Ramos (cell line): ENCODE measurements around the gene FBRSL1.

ENCODE experiments used
- in situ Hi-C: fragments of 300-500 bp; cut with MboI; formaldehyde crosslinking; loops from one replicate; pipeline ENCODE4 v1.14.3; 2022; ENCODE audit warnings: low sequenced_read_pairs; ENCODE audit not compliant: unreplicated experiment

Gene FBRSL1

GRCh38 chr12:132549059-132549458 lies 59.1 kb downstream of the FBRSL1 start:
- in situ Hi-C loops = no loop called here

DNA sequence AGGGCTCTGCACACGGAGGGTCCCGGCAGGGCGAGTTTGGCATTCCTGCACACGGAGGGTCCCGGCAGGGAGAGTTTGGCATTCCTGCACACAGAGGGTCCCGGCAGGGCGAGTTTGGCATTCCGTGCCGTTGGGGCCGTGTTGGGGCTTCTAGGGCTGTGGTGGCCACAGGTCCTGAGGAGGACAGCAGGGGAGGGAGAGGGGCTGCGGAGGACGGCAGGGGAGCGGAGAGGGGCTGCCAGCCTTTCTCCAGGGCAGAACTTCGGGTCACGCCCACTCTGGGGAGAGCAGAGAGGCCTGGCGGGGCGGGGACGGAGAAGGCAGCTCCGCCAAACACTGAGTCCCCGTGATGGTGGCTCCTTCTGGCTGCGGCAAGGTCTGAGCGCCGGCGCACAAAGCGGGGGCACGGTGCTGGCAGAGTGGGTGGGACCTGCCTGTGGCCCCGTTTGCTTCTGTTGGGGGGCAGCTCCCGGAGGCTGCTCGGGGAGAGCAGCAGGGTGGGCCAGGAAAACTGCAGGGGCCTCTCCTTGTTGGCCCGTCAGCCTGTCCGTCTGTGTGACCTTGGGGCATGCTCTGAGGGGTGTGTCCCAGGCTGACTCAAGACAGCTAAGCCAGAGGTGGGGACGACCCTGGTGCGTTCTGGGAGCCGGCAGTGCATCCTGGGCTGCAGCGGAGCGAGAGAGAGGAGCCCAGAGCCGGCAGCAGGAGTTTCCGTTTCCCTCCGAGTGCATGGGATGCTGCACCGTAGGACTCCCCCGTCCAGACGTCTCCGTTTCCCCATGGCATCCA lies 60.3 kb downstream of the FBRSL1 start:
- in situ Hi-C loops = loop anchor here (10.0 kb wide), 1 partner anchor 115 kb away; no protein-coding TSS in a partner anchor

GRCh38 chr12:132550830-132551640 lies 61.1 kb downstream of the FBRSL1 start:
- in situ Hi-C loops = loop anchor here (10.0 kb wide), 1 partner anchor 116 kb away; no protein-coding TSS in a partner anchor

GRCh38 chr12:132551641-132552031 lies 61.7 kb downstream of the FBRSL1 start:
- in situ Hi-C loops = loop anchor here (10.0 kb wide), 1 partner anchor 117 kb away; no protein-coding TSS in a partner anchor

DNA sequence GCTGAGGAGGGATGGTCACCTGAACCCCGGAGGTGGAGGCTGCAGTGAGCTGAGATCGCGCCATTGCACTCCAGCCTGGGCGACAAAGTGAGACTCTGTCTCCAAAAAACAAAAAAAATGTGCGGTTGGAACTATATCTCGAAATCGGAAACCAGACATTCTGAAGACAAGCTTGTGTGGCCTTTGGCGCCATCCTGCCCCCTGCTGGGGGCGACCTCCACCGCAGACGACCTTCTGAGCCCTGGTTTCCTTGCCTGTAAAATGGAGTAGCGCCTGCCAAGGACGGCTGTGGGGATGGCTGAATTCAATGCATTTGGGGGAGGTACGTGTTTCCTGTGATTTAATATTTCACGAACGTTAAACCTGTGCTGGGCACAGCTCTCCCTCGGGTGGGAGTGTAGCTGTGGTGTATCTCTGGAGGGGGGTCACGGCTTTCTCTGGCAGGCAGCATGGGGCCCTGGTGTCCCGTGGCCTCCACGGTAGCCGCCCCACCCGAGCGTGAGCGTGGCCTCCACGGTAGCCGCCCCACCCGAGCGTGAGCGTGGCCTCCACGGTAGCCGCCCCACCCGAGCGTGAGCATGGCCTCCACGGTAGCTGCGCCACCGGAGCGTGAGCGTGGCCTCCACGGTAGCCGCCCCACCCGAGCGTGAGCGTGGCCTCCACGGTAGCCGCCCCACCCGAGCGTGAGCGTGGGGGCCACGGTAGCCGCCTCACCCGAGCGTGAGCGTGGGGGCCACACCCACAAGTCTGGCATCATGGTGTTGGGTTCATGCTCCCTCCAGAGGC lies 65.1 kb downstream of the FBRSL1 start:
- in situ Hi-C loops = loop anchor here (10.0 kb wide), 1 partner anchor 120 kb away; no protein-coding TSS in a partner anchor

DNA sequence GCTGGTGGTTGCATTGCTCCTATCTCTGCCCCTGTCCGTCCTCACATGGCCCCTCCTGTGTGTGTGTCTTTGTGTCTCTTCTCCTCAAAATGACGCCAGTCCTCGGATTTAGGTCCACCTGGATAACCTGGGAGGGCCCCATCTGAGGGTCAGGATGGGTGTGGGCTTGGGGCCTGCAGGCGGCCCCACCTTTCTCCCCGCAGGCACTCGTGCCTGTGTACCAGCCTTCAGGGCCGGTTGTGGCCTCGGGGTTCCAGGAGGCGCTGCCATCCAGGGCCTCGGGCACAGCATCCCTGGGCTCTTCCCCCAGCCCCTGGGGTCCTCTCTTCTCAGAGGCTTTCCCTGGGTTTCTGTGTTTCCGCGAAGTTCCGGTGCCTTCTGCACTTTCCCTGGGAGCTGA lies 65.7 kb downstream of the FBRSL1 start:
- in situ Hi-C loops = loop anchor here (10.0 kb wide), 1 partner anchor 121 kb away; no protein-coding TSS in a partner anchor

DNA sequence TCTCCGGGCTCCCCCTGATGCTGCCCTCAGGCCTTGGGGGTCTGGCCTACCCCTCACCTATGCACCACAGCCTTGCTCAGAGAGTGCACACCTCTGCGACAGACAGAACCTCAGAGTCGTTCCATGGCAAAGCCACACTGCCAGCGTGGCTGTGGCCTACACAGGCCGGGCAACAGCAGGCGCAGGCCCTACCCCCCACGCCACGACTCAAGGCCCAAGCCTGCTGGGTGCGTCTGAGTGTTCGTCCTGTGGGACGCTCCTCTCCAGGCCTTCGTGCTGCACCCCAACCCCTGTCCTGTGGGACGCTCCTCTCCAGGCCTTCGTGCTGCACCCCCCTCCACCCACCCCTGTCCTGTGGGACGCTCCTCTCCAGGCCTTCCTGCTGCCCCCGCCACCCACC lies 66.3 kb downstream of the FBRSL1 start:
- in situ Hi-C loops = loop anchor here (10.0 kb wide), 1 partner anchor 121 kb away; no protein-coding TSS in a partner anchor

DNA sequence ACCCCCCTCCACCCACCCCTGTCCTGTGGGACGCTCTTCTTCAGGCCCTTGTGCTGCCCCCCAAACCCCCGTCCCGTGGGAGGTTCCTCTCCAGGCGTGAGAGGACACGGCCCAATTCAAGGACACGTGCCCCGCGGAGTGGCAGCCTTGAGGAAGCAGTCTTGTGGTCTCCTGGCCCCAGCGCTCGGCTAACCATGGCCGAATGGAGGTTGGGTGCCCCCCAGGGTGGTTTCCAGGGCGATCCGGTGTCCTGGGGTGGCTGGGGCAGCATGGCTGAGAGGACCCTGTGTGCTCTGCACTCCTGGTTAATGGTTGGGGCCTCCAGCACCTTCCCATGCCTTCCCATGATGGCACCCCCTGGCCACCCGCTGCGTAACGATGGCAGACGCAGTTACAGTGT lies 66.8 kb downstream of the FBRSL1 start:
- in situ Hi-C loops = loop anchor here (10.0 kb wide), 1 partner anchor 122 kb away; no protein-coding TSS in a partner anchor

DNA sequence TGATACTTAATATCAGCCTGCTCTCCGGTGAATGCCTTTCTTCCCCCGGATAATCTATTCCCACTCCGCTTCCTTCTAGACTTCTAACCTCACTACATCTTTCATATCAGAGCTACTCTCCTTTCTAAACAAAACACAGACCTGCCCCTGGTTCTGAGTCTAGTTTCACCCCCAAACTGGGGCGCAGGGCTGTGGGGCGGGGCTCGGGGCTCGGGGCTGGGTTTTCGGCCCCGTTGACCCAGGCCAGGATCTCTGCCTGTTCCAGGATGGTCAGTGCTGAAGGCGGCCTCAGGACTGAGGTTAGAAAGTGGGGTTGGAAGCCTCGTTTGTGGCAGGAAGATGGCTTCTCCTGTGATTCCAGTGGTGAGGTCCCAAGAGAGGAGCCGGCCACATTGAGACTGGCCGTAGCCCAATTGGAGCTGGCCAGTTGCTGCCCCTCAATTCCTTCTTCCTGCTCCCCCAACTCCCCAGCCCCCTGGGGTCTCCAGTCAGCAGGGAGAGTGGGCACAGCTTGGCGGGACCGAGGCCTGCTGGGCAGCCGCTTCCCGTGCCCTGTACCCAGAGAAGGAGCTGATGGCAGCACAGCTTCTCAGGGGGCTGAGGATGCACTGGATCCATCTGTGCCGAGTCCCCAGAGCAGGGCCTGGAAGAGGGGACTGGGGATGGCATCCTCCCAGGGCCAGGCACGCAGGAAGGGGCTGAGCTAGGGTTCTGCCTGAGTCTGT lies 67.5 kb downstream of the FBRSL1 start:
- in situ Hi-C loops = loop anchor here (10.0 kb wide), 1 partner anchor 123 kb away; no protein-coding TSS in a partner anchor

GRCh38 chr12:132558042-132558856 lies 68.3 kb downstream of the FBRSL1 start:
- in situ Hi-C loops = loop anchor here (10.0 kb wide), 1 partner anchor 123 kb away; no protein-coding TSS in a partner anchor

DNA sequence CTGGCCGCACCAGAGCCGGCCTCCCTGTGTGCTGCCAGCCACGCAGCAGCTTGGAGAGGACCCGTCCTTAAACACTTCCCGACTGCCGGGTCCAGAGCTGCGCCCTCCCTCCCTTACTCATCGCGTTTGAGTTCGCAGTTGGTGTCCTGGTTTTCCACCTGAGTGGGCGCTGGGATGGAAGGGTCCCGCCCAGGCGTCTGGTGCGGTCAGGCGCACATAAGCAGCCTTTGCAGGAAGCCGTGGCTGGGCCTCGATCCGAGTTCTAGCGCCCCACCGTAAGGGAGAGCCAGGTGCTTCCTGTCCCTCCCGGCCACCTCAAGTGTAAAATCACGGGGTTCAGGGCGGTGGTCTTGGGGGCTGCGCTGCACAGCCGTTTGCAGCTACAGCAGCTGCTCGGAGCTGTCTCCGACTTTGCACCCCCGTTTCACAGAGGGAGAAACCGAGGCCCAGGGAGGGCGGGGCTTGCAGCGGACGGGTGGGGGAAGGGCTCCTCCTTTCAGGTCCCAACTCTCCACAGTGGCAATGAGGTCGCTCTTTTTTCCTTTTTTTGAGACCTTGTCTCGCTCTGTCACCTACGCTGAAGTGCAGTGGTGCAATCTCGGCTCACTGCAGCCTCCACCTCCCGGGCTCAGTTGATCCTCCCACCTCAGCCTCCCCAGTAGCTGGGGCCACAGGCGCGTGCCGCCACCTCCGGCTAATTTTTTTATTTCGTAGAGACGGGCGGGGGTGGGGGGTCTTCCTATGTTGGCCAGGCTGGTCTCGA lies 69.1 kb downstream of the FBRSL1 start:
- in situ Hi-C loops = loop anchor here (10.0 kb wide), 1 partner anchor 124 kb away; no protein-coding TSS in a partner anchor

GRCh38 chr12:132559652-132560363 lies 69.9 kb downstream of the FBRSL1 start:
- in situ Hi-C loops = loop anchor here (10.0 kb wide), 1 partner anchor 125 kb away; no protein-coding TSS in a partner anchor

GRCh38 chr12:132560364-132560613 lies 70.3 kb downstream of the FBRSL1 start:
- in situ Hi-C loops = no loop called here

DNA sequence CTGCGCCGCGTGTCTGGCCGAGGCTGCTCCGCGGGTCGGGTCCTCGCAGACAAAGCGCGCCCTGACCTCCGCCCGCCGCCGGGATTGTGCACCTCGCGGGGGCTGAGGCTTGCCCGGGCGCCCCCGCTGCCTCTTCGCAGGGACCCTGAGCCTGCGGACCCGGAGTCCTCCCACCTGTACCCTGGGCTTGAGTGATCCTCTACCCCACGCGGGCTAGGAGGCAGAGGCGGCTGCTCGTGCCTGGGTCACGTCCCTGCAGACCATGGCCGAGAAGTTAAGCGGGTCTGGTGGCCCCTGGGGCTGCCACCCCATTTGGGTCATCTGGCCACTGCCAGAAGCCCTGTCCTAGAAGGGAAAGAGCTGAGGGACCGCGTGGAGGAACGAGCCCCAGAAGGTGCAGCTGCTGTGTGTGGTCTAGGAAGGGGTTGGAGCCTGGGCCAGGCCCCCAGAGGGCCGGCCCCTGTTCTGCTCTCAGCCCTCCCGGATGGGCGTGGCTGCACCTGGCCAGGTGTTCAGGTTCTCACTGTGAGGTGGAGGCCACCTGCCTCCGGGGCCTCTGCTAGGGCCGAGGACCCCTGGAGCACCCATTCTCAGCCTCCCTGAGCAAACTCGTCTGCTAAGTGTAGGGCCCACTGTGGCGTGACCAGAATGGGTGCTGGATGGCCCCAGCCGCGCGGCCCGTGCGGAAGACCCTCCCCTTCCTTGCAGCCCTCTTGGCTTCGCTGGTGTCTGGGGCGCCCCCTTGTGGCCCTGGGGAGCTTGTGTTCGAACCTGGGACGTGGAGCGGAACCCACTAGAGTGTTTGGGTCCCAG lies 70.9 kb downstream of the FBRSL1 start:
- in situ Hi-C loops = no loop called here
